DOHH2 (cell line): ENCODE measurements around the gene NGF.

Source experiments
- CTCF ChIP-seq: fragments of 200-600 bp; sonication (generic); IDR thresholded peaks from one replicate; pipeline ENCODE4 v1.5.1; 2014; ENCODE audit warnings: antibody characterized with exemption, mild to moderate bottlenecking, low read depth, low read length; ENCODE audit not compliant: poor library complexity, severe bottlenecking
- EZH2phosphoT487 ChIP-seq: fragments of 200-600 bp; sonication (generic); IDR thresholded peaks from 2 replicates; pipeline ENCODE4 v1.6.1; 2017; ENCODE audit warnings: borderline replicate concordance, mild to moderate bottlenecking, antibody characterized with exemption, low read length, moderate library complexity, mixed read lengths

- TF ChIP-seq CTCF (no peak), EZH2phosphoT487 (no peak)
Observed at GRCh38 chr1:115300087-115300876, 37.8 kb downstream of the NGF start.
